Bone marrow (tissue), 2 donors: ENCODE measurements around the gene IQGAP2.

Source experiments
- DNase-seq, 2 donors: peaks; one replicate each; lab custom pipeline; 2025; lab: John Stamatoyannopoulos, UW

The IQGAP2 gene

DNA sequence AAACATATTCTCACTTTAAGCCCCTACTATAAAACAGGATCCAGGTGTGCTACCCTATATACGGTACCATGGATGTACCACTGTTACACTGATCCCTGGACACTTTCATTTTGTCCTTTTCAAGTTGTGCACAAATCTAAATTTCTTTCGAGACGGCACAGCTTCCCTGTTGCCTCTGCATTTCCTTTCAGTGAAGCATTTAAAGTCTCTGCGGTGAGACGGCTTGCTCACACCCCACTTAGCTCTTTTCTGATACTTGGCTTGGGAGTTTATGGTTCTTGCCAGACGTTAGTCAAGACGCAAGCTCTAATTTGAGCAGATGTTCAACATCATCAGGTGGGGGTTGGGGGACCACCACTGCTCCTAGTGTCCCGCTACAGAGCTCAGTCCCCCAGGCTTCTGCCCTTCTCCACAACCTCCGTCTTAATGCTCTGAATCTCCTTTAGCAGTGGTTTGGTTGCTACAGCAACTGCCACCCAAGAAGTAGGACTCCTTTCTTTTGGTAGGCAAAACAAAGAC, 204.3 kb downstream of the IQGAP2 start:
- DNase-seq = no peak

DNA sequence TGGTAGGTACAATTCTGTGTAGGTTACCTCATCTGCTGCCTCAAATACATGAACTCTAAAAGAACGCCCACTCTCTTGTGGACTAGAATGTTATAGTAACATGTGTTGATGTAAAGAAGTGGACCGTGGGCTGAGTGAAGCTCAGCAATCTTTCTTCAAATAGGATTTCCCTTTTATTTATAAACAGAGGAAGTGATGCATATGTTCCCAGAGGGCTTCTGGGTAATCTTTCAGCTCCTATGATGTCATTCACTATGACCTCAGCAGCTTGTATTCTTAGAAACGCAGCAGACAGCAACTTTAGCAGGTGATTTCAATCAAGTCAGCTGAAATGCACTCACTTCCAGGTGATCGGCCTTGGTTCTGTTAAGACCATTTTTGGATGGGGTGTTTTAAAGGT, 205.7 kb downstream of the IQGAP2 start:
- peak in 1 of 2 donors; percentile 22 for DNase-seq

DNA sequence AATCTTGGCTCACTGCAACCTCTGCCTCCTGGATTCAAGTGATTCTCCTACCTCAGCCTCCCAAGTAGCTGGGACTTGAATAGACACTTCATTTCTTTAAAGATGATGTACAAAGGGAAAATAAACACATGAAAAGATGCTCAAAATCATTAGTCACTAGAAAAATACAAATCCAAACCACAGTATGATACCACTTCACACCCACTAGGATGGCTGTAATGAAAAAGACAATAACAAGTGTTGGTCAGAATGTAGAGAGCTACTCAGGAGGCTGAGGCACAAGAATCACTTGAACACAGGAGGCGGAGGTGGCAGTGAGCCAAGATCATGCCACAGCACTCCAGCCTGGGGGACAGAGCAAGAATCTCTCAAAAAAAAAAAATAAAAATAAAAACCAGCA, 207.1 kb downstream of the IQGAP2 start:
- DNase-seq = no peak

DNA sequence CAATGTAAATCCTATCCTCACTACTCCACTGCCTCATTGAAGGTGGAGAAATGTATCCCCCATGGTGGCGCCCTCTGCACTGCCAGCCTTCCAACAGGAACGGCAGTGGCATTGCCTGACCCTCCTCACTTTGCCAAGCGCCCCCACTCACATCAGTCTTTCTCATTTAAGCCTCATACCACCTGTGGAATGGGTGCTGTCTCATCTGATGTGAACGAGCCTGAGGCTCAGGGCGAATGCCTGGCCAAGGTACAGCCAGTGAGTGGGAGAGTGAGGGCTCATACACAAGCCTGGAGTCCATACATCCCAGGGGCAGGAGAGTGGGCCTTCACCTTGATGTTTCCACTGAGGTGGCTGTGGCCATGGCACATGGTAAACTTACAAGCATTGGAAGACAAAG, 209.9 kb downstream of the IQGAP2 start:
- DNase-seq = no peak

DNA sequence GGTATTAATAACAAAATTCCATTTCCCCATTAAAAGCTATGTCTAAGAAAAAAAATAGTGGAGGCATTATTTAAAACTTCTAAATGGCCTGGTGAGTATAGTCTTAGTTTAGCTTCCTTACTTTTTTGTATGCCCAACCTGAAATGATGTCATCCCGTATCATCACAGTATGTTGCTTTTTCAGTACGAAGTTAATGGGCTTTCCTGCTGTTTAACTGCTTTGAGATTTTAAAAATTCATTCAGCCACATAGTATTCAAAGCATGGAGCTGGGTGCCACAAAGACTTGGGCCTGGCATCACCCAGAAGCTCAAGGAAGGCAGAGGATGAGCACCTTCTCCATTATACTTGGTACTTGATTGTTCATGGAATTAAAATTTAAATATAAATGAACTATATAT, 212.7 kb downstream of the IQGAP2 start:
- DNase-seq = no peak

DNA sequence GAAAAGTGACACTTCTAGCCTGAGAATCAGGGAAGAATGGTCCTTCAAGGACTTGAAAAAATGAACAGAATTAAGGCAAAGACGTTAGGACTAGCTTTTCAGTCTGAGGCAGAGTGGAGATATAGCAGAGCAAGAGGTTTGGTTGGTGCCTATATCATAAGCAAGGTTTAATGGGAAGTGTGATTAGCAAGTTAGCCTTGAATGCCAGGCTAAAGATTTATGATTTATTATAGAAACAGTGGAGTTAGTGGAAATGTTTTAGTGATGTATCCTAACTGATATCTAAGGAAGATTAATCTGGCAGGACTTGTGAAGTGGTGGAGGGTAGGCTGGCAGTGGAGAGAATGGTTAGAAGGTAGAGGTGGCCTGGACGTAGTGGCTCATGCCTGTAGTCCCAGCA, 213.1 kb downstream of the IQGAP2 start:
- DNase-seq = no peak

DNA sequence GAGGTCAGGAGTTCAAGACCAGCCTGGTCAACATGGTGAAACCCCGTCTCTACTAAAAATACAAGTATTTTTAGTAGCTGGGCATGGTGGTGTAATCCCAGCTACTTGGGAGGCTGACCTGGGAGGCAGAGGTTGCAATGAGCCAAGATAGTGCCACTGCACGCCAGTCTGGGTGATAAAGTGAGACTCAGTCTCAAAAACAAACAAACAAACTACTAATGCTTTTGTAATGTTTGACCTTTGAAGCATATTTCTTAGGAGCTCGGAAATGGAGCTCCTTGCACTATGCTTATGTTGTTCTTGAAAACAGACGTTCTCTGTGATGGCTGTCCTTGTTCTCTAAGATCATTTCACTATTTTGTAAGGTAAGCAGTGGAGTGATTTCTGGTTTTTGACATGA, 214.1 kb downstream of the IQGAP2 start:
- DNase-seq = no peak

DNA sequence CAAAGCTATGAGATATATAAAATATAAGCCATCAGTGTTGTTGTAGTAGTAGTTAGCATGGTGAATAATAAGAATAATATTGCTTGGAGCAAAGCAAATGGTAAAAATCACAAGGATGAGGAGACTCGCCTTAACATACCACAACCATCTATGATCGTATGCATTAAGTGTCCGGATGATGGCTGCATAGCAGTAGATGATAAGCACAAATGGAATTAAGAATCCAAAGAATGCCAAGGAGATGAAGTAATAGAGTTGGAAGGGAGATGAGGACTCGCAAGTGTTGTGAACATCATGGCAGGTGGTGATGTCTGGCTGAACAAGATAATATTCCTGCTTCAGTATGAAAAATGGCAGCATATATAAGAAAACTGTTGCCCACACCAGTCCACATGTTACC, 214.6 kb downstream of the IQGAP2 start:
- no peak for DNase-seq

DNA sequence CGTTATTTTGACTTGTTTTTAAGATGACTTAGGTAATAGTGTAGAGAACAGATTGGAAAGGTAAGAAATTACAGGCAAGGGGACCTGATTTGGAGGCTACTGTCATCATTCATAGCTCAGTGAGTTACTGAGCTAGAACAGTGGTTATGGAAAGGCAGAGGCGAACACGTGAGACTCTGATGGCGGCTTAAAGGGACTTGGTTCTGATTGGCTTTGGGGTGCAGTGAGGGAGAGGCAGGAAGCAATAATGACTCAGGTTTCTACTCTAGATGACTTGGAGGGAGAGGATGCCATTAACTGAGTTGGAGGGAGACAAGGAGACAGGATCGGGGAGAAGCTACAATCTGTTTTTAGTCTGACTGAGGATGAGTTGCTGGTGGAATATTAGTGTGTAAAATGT, 217.1 kb downstream of the IQGAP2 start:
- DNase-seq = no peak

DNA sequence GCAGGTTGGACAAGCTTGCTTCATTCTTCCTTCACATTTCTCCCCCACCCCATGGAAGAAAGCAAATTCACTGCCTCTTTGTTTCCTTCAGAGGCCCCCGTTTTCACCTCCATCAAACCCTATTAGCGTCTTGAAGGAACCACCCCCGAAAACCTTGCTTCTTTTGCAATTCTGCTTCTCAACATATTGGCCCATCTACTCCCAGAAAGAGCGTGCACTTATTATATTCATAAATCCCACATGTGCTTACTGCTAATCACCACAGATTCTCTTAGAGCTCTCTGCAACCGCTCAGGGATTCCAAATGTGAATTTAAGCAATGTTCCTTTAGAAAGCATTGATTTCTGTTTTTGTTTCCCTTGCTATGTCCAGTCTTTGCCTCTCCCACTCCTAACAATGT, 219.0 kb downstream of the IQGAP2 start:
- DNase-seq = no peak

DNA sequence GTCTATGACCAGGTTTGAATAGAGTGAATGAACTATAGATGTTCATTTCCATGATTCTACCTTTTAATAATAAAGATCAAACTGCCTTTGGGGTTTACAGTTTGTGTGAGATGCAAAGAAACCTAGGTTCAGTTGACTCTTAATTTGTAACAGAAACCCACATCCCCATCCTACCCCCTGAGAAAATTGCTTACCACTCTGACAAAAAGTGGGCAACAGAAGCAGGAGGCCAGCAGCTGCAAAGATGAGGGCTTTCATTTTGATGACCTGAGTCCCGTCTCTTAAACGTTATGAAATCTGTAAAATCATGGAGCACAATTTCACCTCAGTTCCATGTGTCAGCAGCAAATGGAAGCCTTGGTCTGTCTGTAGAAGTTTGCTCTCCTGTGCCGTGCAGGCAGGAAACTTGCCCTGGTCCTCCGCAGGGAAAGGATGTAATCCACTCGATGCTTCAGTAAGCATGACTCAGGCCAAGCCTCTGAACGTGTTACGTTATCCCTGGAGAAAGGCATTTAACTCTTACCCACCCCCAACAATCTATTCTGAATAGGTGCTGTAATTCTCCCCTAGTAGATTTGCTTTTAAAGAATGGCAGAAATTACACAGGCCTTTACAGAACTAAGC, 220.0 kb downstream of the IQGAP2 start, which contains the start of gene F2RL2:
TSS of gene F2RL2 (minus strand) at position 431 of the 624 bp plus-strand sequence. CDS start at position 258, 173 bp downstream.
- DNase-seq = no peak

DNA sequence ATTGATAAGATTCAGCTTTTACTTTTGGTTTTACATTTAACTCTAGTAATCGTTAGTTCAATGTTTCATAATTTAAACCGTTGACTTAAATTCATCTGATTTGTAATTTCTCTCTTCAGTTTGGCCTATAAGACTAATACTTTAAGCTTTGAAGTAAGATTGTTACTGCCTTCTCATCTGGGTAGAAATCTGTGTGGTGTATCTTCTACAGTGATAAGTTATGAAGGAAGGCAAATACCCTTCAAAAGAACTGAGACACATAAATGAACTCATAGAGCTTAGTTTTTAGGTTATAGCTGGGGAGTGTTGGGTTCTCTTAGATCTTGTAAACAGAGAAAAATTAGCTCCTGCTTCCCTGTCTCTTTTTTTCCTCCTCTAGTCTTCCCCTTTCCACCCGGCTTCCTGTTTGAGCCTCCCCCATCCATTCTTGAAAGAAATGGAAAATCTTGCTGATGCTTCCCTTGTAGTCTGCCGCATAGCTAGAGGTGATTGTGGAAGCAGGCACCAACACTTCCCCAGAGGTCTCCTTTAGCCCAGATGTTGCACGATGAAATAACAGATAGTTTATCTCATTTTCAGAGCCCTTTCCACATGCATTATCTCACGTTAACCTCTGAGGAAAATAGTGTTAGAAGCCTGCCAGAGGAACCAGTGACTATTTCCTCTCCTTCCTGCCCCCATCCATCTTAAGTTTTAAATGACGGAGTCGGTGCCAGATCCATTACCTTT, 222.2 kb downstream of the IQGAP2 start:
- no peak for DNase-seq

DNA sequence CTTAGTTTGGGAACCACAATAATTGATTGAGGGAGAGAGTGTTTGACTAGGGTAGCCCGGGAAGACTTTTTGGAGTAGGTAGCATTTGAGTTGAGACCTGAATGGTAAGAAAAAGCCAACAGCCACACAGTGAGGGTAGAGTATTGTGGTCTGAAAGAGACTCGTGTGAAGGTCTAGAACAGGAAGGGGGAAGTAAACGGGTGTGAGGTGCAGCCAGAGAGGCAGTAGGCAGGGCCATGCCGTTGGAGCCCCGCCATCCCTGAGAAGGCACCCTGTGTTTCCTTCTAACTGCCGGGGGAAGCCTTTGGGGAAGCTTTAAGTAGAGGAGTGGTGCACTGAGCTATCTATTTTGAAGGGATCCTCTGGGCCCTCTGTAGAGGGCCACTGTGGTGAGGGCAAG, 223.7 kb downstream of the IQGAP2 start:
- peak in 1 of 2 donors; percentile 83 for DNase-seq

DNA sequence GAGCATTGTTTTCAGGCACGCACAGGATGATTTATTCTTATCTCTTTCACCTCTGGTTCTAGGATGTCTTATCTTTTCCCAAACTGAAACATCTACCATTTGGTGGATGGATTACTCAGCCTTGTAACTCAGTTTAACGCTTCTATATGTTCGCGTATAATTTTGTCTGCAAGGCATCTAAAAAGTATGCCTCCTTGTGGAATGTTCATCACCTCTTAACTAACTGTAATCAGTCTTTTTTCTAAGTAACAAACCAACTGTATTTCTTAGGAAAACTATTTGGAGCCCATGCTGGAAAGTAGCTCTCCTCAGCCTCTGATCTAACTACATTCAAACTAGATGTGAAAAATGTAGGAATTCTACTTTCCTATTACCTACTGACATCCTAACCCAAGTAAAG, 231.6 kb downstream of the IQGAP2 start:
- DNase-seq = no peak

DNA sequence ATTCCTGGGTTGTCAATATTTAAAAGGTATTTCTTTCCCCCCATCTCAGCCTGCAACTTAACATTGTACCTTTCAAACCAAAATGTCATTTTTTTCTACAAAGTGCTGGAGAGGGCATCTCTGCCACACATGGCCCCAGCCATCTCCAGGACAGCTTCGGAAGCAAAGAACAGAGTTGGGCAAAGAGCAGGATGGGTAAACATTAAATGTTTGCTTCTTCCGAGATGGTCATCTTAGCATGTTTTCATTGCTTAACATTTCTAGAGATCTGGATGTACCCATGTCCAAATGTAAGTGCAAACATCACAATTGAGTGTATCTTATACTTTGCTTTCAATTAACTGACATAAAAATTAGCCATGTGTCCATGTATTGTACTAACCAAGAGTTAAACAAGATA, 234.4 kb downstream of the IQGAP2 start:
- DNase-seq = no peak

DNA sequence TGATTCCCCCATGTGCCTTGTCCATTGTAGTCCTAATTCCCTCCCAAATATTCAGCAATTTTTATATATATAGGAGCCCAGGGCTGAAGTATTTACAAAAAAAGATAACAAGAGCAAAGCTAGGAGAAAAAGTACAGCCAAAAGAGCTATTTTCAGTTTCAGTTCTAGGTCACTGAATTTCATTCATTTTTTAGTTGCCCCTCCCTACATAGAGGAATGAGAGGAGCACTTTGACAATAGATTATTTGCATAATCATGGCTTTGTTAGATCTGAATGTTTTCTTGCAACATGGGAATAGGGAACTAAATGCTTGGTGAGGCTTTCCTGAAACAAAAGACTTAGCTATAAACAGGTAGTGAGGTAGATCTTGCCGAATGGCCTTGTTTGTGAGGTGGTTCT, 235.4 kb downstream of the IQGAP2 start:
- no peak for DNase-seq

DNA sequence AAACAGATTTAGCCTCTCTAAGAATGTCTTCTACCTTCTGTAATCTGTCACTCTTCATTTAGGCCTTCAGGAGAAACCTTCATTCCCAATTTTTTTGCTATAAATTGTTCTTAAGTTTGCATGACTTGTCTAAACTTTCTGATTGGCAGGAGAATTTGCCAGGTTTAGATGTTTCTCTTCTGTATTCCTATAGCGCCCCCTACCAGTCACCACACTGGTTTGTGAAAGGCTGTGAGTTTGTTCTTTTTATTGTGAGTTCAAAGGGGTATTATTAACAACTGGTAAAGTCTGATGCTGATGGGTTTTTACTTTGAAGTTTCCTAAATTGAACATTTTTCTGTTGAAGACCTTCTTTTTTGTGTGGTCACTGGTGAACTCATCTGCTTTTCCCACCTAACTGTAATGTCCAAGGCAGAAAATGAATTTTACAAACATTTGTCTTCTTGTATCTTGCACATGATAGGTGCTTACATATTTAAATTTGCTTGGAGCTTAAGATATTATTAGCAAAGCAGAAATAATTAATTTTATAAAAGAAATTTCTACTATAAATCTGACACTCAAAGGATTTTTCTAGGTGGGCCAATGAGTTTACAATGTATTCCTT, 238.5 kb downstream of the IQGAP2 start:
- peak in 1 of 2 donors; percentile 81 for DNase-seq

DNA sequence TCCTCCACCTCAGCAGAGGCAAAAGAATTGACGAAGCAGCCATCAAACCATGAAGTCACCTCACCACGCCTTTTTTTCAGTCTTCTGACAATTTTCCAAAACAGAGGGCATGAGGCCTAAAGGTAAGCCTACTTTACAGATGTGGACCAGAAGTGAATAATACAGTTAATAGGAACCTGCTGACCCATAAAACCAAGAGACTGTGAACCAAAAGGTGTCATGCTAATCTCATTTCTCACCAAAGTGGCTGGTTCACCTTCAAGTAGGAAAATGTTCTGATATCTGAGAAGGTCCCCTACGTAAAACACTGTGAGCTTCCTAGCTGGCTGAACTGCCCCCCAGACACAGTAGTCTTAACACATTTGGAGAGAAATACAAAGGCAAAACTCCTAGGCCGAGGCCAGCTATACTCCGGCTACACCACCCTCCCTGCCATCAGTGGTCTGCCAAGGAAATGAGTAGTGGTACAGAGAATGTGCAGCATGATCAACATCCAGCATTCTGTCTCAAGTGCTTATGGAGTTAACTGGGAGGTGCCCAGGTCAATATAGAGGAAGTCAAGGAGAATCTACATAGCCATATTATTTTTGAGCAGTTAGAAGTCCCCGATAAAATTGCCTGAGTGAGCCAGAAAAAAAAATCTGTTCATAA, 239.4 kb downstream of the IQGAP2 start:
- no peak for DNase-seq

DNA sequence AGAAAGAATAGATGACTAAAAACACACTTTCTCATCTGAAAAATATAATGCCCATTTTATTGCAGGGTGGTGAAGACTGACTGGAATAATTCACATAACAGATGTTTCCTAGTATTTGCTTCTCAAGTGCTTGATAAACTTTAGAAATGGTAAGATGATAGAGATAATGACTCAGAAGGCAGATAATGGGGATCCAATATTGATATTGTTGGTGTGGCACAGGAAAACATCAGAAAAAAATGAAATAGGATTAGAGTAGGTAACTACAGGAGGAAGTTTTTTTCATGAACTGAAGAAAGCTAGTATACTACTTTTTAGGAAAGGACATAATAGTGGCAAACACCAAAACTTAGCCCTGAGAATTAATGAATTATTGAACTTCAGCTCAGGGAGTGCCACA, 240.3 kb downstream of the IQGAP2 start:
- DNase-seq = no peak

DNA sequence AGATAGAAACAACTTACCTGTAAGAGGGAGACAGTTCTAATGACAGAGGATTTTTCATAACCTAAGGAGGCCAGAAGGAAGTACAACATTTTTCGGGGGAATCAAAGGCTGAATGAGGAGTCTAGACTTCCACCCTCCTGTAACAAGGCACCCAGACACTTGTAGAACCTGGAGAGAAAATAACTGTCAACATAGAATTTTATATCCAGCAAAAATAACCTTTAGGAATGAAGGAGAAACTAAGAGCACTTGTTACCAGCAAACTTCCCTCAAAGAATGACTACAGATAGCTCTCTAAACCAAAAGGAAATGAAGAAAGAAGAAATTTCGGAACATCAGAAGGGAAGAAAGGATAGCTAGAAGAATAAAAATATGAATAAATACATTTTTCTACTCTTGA, 246.1 kb downstream of the IQGAP2 start:
- no peak for DNase-seq

DNA sequence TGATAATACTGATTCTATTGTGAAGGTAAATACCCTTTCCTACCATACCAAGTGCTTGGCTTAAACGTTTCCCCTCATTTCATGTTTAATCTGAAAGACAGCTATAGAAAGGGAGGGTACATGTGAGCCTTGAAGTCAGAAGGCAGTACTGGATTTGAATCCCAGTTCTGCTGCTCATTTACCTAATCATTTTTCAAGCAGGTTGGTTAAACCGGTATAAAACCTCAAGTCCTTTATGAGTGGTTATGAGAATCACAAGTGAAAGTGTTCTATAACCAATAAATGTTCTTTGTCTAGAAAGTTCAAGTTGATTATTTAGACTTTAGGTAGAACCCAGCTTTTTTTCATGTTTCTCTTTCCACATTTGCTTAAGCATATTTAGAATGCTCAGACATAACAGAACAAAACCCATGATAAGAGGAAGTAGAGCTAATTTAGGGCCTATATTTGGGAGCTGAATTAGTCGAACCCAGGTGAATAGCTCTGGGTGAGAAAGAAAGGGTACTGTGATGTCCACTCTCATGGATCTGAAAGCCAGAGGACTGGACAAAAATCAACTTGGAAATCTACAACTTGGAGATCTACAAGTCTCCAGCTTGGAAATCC, 249.8 kb downstream of the IQGAP2 start:
- no peak for DNase-seq

DNA sequence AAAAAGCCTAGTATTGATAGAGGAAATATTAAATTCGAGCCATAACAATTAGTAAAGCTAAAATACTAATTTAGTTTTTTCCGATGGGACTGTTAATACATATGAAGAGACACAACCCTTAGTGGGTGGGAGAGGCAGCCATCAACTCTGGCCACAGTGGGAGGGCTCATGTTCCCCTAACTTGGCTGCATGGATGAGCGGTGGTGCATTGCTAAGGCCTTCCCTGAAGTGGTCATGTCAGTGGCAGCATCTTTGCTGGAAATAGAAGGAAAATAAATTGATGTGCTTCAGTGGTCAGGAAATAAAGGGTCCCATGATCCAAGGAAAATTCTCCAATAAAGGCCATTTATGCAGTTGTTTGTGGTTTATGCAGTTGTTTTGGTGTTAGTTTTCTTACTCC, 254.0 kb downstream of the IQGAP2 start:
- no peak for DNase-seq
